Measurements from ENCODE around the gene SHFL. TPM values are rescaled to one million over a fixed set of nuclear protein-coding genes. Genes with fewer than 3 reads are reported as not detected.

SHFL gene
- total and polyA plus RNA-seq, 9 donors = 34.0 to 49.5 (median 40.2) TPM

GRCh38 chr19:10043286-10043927, 42.7 kb upstream of the SHFL start:
- H3K9me3 ChIP-seq = peaks cover 11 to 12% of the 10 kb centered on the region in 2 donors
- 56 to 72% (median 71%) methylated on average over 4 of the region's 4 CpGs for WGBS, 3 donors

GRCh38 chr19:10044390-10044789, 41.7 kb upstream of the SHFL start:
- no peak for TF ChIP-seq CTCF (IDR thresholded peaks at IDR 0.05)
- no peak for TF ChIP-seq POLR2A (IDR thresholded peaks at IDR 0.05)
- no peak for TF ChIP-seq EP300 (IDR thresholded peaks at IDR 0.05)
- H3K4me1 ChIP-seq (ENCODE audit: insufficient read depth) = no peaks in the 10 kb centered on the region
- no peak for DNase-seq
- H3K9me3 ChIP-seq = peaks cover 11 to 12% of the 10 kb centered on the region in 2 donors
- 74 to 91% (median 75%) methylated on average over 1 of the region's 1 CpG for WGBS, 3 donors
- H3K36me3 ChIP-seq = no peaks in the 10 kb centered on the region
- intact Hi-C loops (cut with DNase I) = no loop called here
- no peak overlapping the region for H3K4me3 ChIP-seq
- H3K27ac ChIP-seq = no peak overlapping the region
- H3K27me3 ChIP-seq = no peaks in the 10 kb centered on the region

More at GRCh38 chr19:10043286-10043927, 42.7 kb upstream of the SHFL start:
- no peaks in the 10 kb centered on the region for H3K27me3 ChIP-seq
- H3K36me3 ChIP-seq = no peaks in the 10 kb centered on the region
- H3K27ac ChIP-seq = no peak overlapping the region
- no peak for TF ChIP-seq CTCF (IDR thresholded peaks at IDR 0.05)
- no peak for TF ChIP-seq POLR2A (IDR thresholded peaks at IDR 0.05)
- TF ChIP-seq EP300 (IDR thresholded peaks at IDR 0.05) = no peak
- H3K4me1 ChIP-seq (ENCODE audit: insufficient read depth) = no peaks in the 10 kb centered on the region
- intact Hi-C loops (cut with DNase I) = no loop called here
- DNase-seq = no peak
- no peak overlapping the region for H3K4me3 ChIP-seq

- 33 to 56% (median 41%) methylated on average over 1 of the region's 1 CpG for WGBS, 3 donors
- H3K27me3 ChIP-seq = no peaks in the 10 kb centered on the region
- intact Hi-C loops (cut with DNase I) = no loop called here
- no peak for DNase-seq
- peaks cover 11 to 12% of the 10 kb centered on the region in 2 donors for H3K9me3 ChIP-seq
- no peak overlapping the region for H3K27ac ChIP-seq
- H3K4me3 ChIP-seq = no peak overlapping the region
- H3K36me3 ChIP-seq = no peaks in the 10 kb centered on the region
- no peaks in the 10 kb centered on the region for H3K4me1 ChIP-seq (ENCODE audit: insufficient read depth)
- no peak for TF ChIP-seq CTCF (IDR thresholded peaks at IDR 0.05)
- no peak for TF ChIP-seq EP300 (IDR thresholded peaks at IDR 0.05)
- TF ChIP-seq POLR2A (IDR thresholded peaks at IDR 0.05) = no peak
These were observed 40.7 kb upstream of the SHFL start for GRCh38 chr19:10045371-10045770.

- no peak for TF ChIP-seq CTCF (IDR thresholded peaks at IDR 0.05)
These were observed 36.5 kb upstream of the SHFL start for GRCh38 chr19:10049626-10050025.

More at GRCh38 chr19:10049626-10050025, 36.5 kb upstream of the SHFL start:
- 39 to 60% (median 55%) methylated on average over 2 of the region's 2 CpGs for WGBS, 3 donors
- Histone ChIP-seq H3K27ac (no peak overlapping the region), H3K4me3 (no peak overlapping the region), H3K27me3 (no peaks in the 10 kb centered on the region), H3K9me3 (no peaks in the 10 kb centered on the region), H3K4me1 (ENCODE audit: insufficient read depth) (no peaks in the 10 kb centered on the region), H3K36me3 (no peaks in the 10 kb centered on the region)
- intact Hi-C loops (cut with DNase I) = no loop called here
- no peak for DNase-seq
